ENCODE measurements around the gene COPS3. TPM values are rescaled to one million over a fixed set of nuclear protein-coding genes. Genes with fewer than 3 reads are reported as not detected.
A peak's percentile ranks its signal among the peaks of the same experiment; 100 is the strongest.
"Not testable (repeated sequence)": the region's sequence is repeated elsewhere in the genome, so short reads cannot be mapped to it uniquely, and the experiment has no call there.

COPS3 gene
- total RNA-seq, 2 donors from 2014 or later: 52.6 to 79.6 TPM

DNA sequence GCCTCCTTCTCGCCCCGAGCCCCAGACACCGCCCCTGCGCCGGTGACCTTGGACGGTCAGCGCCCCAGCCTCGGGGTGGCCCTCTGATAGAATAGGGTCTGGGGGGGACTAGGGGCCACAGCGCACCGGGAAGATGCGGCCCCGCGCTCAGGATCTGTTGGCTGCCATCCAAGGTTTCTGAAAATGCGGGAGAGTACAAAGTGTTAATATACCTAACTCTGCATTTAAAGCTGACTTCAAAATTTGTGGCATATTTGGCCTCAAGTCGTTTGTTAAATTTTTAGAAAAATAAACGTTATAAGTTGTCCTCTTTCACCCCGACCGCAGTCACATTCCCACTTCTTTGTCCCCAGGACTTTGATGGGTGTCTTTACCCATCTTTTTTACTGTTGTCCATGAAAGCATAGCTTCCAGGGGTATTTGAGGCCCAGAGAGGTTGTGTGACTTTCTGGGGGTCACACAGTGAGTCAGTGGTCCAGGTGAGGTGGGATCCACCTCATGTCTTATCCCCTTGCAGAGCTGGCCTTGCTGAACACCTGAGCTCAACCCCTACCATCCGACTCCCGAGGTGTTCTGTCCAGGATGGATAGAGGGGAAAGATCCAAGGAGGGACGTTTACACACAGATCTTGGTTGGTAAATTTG lies 22.9 kb upstream of the COPS3 start:
- Histone ChIP-seq H3K36me3 (no peaks in the 10 kb centered on the region), H3K4me3 (peak overlapping the region; percentile 49 to 53), H3K27ac (peak overlapping the region; percentile 37 to 58), H3K27me3 (replicated peaks; ENCODE audit: insufficient read depth) (no peaks in the 10 kb centered on the region), H3K9me3 (no peaks in the 10 kb centered on the region), H3K4me1 (replicated peaks) (no peaks in the 10 kb centered on the region)
- DNase-seq (ENCODE audit: low spot score): no peak
- intact Hi-C loops (cut with DNase I): loop anchor here (5.0 kb wide), 1 partner anchor 162 kb away; no protein-coding TSS in a partner anchor
- TF ChIP-seq, protein P1, sequence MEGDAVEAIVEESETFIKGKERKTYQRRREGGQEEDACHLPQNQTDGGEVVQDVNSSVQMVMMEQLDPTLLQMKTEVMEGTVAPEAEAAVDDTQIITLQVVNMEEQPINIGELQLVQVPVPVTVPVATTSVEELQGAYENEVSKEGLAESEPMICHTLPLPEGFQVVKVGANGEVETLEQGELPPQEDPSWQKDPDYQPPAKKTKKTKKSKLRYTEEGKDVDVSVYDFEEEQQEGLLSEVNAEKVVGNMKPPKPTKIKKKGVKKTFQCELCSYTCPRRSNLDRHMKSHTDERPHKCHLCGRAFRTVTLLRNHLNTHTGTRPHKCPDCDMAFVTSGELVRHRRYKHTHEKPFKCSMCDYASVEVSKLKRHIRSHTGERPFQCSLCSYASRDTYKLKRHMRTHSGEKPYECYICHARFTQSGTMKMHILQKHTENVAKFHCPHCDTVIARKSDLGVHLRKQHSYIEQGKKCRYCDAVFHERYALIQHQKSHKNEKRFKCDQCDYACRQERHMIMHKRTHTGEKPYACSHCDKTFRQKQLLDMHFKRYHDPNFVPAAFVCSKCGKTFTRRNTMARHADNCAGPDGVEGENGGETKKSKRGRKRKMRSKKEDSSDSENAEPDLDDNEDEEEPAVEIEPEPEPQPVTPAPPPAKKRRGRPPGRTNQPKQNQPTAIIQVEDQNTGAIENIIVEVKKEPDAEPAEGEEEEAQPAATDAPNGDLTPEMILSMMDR (IDR thresholded peaks at IDR 0.05): no peak
- no peak for TF ChIP-seq POLR2AphosphoS5 (IDR thresholded peaks at IDR 0.05)
- no peak for TF ChIP-seq POLR2A (IDR thresholded peaks at IDR 0.05)
- 22% methylated on average over 17 of the region's 21 CpGs for WGBS

DNA sequence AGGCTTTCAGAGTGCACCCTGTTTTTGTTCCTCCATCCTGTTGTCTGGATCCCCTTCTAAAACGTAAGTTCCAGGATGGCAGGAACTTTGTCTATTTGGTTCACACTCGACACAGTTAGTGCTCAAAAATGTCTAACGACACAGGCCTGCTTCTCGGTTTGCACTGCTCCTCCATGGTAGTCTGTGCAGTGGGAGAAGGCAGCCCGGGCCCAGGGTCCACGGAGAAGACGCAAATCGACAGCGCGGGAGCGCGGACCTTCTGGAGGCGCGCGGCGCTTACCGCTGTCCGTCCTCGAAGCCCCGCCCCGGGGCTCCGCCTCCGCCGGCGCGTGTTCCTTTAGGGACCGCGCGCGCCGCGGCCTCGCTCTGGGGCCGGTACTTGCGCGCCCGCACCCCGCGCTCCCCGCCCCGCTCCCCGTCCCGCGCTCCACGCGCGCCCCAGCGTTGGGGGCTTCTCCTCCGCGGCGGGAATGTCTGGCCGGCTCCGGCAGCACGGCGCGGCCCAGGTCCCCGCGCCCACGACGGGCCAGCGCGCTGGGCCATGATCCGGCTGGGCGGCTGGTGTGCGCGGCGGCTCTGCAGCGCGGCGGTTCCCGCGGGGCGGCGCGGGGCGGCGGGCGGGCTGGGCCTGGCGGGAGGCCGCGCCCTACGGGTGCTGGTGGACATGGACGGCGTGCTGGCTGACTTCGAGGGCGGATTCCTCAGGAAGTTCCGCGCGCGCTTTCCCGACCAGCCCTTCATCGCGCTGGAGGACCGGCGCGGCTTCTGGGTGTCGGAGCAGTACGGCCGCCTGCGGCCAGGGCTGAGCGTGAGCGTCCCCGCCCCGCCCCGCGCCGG lies 22.2 kb upstream of the COPS3 start, which contains the start of gene NT5M:
NT5M (plus strand) TSS at position 364 of the 837 bp plus-strand sequence; CDS start at position 542, 178 bp downstream.
- Histone ChIP-seq H3K9me3 (no peaks in the 10 kb centered on the region), H3K36me3 (no peaks in the 10 kb centered on the region), H3K27me3 (replicated peaks; ENCODE audit: insufficient read depth) (no peaks in the 10 kb centered on the region), H3K27ac (peak within 1 kb of the TSS; percentile 37 to 58), H3K4me1 (replicated peaks) (no peaks in the 10 kb centered on the region), H3K4me3 (peak within 1 kb of the TSS; percentile 49 to 53)
- WGBS: 2% methylated on average over 39 of the region's 107 CpGs
- peak; percentile 78 for DNase-seq (ENCODE audit: low spot score)
- peak; percentile 37 for TF ChIP-seq POLR2A (IDR thresholded peaks at IDR 0.05)
- TF ChIP-seq, protein P1 (IDR thresholded peaks at IDR 0.05): no peak
- TF ChIP-seq POLR2AphosphoS5 (IDR thresholded peaks at IDR 0.05): peak; percentile 7
- intact Hi-C loops (cut with DNase I): loop anchor here (5.0 kb wide), 1 partner anchor 161 kb away; no protein-coding TSS in a partner anchor

DNA sequence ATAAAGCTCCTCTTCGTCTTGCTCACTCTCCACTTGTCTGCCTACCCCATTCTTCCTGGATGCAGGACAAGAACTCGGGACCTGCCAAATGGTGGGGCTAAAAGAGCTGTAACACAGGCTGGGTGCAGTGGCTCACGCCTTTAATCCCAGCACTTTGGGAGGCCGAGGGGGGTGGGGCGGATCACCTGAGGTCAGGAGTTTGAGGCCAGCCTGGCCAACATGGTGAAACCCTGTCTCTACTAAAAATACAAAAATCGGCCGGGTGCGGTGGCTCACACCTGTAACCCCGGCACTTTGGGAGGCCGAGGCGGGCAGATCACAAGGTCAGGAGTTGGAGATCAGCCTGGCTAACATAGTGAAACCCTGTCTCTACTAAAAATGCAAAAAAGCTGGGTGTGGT lies 20.6 kb upstream of the COPS3 start:
- H3K27ac ChIP-seq; DNase-seq (ENCODE audit: low spot score); H3K4me3 ChIP-seq; H3K36me3 ChIP-seq; H3K9me3 ChIP-seq; H3K27me3 ChIP-seq (replicated peaks; ENCODE audit: insufficient read depth); H3K4me1 ChIP-seq (replicated peaks): not testable (repeated sequence)
- 95% methylated on average over 11 of the region's 11 CpGs for WGBS
- intact Hi-C loops (cut with DNase I): loop anchor here (5.0 kb wide), 1 partner anchor 159 kb away; no protein-coding TSS in a partner anchor

DNA sequence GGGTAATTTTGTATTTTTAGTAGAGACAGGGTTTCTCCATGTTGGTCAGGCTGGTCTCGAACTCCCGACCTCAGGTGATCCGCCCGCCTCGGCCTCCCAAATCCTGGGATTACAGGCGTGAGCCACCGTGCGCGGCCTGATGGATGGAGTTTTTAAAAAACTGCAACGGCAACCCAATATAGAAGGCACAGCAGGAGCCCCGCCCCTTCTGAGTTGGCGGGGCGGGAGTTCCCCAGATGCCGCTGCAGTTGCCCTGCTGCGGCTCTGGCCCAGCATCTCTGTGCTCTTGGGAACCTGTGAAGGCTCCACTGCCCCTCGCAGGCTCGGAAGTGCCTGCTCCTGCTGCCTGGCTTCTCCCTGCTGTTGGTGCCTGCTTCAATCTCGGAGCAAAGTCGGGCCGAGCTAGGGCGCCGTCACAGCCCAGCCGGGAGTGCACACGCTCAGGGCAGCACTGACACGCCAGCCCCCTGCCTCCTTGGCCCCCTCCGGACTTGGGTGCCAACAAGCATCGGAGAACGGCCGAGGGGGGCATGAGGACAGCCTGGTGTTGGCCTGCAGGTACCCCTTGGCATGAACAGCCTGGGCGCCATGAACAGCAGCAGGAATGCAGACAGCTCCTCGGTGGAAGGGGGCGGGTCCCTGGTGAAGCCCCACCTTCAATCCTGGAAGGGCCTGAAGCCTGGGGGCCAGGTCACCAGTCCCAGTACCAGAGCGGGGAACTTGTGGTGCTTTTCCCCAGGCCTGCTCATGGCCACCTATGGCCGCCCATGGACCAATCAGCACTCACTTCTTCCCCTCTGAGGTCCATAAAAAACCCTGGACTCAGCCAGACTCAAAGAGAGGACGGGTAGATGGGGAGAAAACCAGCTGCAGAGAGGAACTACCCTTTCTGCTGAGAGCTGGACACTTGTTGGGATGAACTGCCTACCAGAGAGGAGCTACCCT lies 19.9 kb upstream of the COPS3 start:
- peak overlapping the region in 1 of 2 donors; percentile 6 for H3K27ac ChIP-seq
- no peaks in the 10 kb centered on the region for H3K4me1 ChIP-seq (replicated peaks)
- H3K9me3 ChIP-seq: no peaks in the 10 kb centered on the region
- TF ChIP-seq, protein P1 (IDR thresholded peaks at IDR 0.05): no peak
- TF ChIP-seq POLR2A (IDR thresholded peaks at IDR 0.05) (no peak), POLR2AphosphoS5 (IDR thresholded peaks at IDR 0.05) (no peak)
- intact Hi-C loops (cut with DNase I): loop anchor here (5.0 kb wide), 1 partner anchor 159 kb away; no protein-coding TSS in a partner anchor
- WGBS: 16% methylated on average over 34 of the region's 35 CpGs
- H3K27me3 ChIP-seq (replicated peaks; ENCODE audit: insufficient read depth): no peaks in the 10 kb centered on the region
- no peak for DNase-seq (ENCODE audit: low spot score)
- H3K4me3 ChIP-seq: peak overlapping the region; percentile 11 to 16
- no peaks in the 10 kb centered on the region for H3K36me3 ChIP-seq
